ENCODE data around the gene PLEKHG4B. TPM values are rescaled to one million over a fixed set of nuclear protein-coding genes. Genes with fewer than 3 reads are reported as not detected.

PLEKHG4B gene
- total RNA-seq, 4 donors from 2014 or later: 5.5 to 10.9 (median 7.1) TPM

DNA sequence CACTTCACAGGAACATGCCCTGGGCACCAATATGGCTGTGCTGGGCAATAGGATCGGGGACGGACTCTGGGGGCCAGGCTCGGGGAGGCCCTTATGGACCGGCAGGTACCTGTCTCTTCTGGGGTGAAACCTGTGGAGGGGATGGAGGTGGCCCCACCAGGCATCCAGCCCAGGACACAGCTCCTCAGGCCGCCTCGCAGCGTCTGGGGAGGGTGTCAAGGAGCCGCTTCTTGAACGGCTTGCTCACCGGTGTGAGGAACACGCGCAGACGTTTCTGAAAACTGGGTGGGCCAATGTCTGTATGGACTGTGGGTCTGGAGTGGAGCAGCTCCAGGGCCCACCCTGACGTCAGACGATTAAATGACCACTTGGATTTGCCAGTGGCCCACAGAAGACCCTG lies 45.8 kb downstream of the PLEKHG4B start:
- no peaks in the 10 kb centered on the region for H3K9me3 ChIP-seq
- DNase-seq: no peak

DNA sequence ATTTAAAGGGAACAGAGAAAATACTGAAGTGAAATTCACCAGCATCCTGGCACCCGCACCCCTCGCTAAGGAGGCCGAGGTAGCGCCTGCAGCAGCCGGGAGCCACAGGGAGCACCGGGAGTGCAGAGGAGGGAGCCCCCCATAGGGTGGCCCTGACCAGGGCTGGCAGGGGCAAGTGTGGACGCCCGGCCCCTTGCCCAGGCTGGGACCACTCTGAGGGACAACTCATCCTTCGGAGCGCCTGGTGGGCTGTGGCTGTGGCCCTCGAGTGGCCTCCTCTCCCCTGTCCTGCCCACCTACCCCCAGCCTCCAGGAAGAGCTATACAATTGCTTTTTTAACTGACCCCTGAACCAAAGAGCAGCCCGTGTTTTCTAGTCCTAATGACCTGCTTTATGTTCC lies 47.0 kb downstream of the PLEKHG4B start:
- H3K9me3 ChIP-seq: no peaks in the 10 kb centered on the region
- H3K4me1 ChIP-seq: no peaks in the 10 kb centered on the region
- WGBS, 2 donors: 77 to 86% methylated on average over 8 to 12 of the region's 12 CpGs
- no peak for DNase-seq
- H3K36me3 ChIP-seq: no peaks in the 10 kb centered on the region
- H3K27me3 ChIP-seq: no peaks in the 10 kb centered on the region
- intact Hi-C loops (cut with DNase I): no loop called here
- no peak overlapping the region for H3K4me3 ChIP-seq (replicated peaks in 1 of 3)
- H3K27ac ChIP-seq: no peak overlapping the region
- no peak for TF ChIP-seq POLR2A (IDR thresholded peaks at IDR 0.05)
- TF ChIP-seq, protein P1, sequence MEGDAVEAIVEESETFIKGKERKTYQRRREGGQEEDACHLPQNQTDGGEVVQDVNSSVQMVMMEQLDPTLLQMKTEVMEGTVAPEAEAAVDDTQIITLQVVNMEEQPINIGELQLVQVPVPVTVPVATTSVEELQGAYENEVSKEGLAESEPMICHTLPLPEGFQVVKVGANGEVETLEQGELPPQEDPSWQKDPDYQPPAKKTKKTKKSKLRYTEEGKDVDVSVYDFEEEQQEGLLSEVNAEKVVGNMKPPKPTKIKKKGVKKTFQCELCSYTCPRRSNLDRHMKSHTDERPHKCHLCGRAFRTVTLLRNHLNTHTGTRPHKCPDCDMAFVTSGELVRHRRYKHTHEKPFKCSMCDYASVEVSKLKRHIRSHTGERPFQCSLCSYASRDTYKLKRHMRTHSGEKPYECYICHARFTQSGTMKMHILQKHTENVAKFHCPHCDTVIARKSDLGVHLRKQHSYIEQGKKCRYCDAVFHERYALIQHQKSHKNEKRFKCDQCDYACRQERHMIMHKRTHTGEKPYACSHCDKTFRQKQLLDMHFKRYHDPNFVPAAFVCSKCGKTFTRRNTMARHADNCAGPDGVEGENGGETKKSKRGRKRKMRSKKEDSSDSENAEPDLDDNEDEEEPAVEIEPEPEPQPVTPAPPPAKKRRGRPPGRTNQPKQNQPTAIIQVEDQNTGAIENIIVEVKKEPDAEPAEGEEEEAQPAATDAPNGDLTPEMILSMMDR (IDR thresholded peaks at IDR 0.05): no peak

More for the DNA sequence above, 45.8 kb downstream of the PLEKHG4B start:
- no peaks in the 10 kb centered on the region for H3K27me3 ChIP-seq
- WGBS, 2 donors: 92 to 94% methylated on average over 10 to 15 of the region's 15 CpGs
- H3K4me1 ChIP-seq: no peaks in the 10 kb centered on the region
- H3K36me3 ChIP-seq: no peaks in the 10 kb centered on the region
- intact Hi-C loops (cut with DNase I): no loop called here
- no peak overlapping the region for H3K27ac ChIP-seq
- no peak for TF ChIP-seq POLR2A (IDR thresholded peaks at IDR 0.05)
- TF ChIP-seq, protein P1 (IDR thresholded peaks at IDR 0.05): no peak
- H3K4me3 ChIP-seq (replicated peaks in 1 of 3): no peak overlapping the region

DNA sequence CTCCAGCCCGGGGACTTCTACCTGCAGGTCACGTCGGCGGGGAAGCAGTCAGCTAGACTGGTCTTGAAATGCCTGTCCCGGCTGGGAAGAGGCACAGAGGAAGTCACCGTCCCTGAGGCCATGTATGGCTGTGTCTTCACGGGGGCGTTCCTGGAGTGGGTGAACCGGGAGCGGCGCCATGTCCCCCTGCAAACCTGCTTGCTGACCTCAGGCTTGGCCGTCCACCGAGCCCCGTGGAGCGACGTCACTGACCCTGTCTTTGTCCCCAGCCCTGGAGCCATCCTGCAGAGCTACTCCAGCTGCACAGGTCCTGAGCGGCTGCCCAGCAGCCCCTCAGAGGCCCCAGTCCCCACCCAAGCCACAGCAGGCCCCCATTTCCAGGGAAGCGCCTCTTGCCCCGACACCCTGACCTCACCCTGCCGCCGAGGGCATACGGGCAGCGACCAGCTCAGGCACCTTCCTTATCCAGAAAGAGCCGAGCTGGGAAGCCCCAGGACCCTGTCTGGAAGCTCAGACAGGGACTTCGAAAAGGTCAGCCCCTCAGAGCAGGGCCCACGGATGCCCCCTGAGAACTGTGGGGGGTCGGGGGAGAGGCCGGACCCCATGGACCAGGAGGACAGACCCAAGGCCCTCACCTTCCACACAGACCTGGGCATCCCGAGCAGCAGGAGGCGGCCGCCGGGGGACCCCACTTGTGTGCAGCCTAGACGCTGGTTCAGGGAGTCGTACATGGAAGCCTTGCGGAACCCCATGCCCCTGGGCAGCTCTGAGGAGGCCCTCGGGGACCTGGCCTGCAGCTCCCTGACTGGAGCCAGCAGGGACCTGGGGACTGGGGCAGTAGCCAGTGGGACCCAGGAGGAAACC lies 47.8 kb downstream of the PLEKHG4B start:
- H3K27me3 ChIP-seq: no peaks in the 10 kb centered on the region
- no peaks in the 10 kb centered on the region for H3K4me1 ChIP-seq
- no peaks in the 10 kb centered on the region for H3K36me3 ChIP-seq
- no peak overlapping the region for H3K27ac ChIP-seq
- no peaks in the 10 kb centered on the region for H3K9me3 ChIP-seq
- TF ChIP-seq, protein P1 (IDR thresholded peaks at IDR 0.05): no peak
- TF ChIP-seq POLR2A (IDR thresholded peaks at IDR 0.05): no peak
- intact Hi-C loops (cut with DNase I): no loop called here
- DNase-seq: no peak
- WGBS, 2 donors: 80 to 91% methylated on average over 4 to 12 of the region's 36 CpGs
- H3K4me3 ChIP-seq (replicated peaks in 1 of 3): no peak overlapping the region

- intact Hi-C loops (cut with DNase I): no loop called here
- no peak overlapping the region for H3K4me3 ChIP-seq (replicated peaks in 1 of 3)
- WGBS, 2 donors: 88 to 95% methylated on average over 4 of the region's 7 CpGs
- no peaks in the 10 kb centered on the region for H3K36me3 ChIP-seq
- no peaks in the 10 kb centered on the region for H3K9me3 ChIP-seq
- no peak for DNase-seq
- TF ChIP-seq, protein P1 (IDR thresholded peaks at IDR 0.05): no peak
- TF ChIP-seq POLR2A (IDR thresholded peaks at IDR 0.05): no peak
- no peaks in the 10 kb centered on the region for H3K4me1 ChIP-seq
- H3K27me3 ChIP-seq: no peaks in the 10 kb centered on the region
- no peak overlapping the region for H3K27ac ChIP-seq
Measured at GRCh38 chr5:140443-140829, 48.5 kb downstream of the PLEKHG4B start.

- no peak for DNase-seq
- H3K27ac ChIP-seq: no peak overlapping the region
- whole genome bisulfite sequencing, 2 donors: 86 to 88% methylated on average over 13 of the region's 13 CpGs
- intact Hi-C loops (cut with DNase I): no loop called here
- TF ChIP-seq POLR2A (IDR thresholded peaks at IDR 0.05): no peak
- TF ChIP-seq, protein P1 (IDR thresholded peaks at IDR 0.05): no peak
- no peaks in the 10 kb centered on the region for H3K27me3 ChIP-seq
- no peaks in the 10 kb centered on the region for H3K36me3 ChIP-seq
- H3K4me3 ChIP-seq (replicated peaks in 1 of 3): no peak overlapping the region
- no peaks in the 10 kb centered on the region for H3K4me1 ChIP-seq
- H3K9me3 ChIP-seq: no peaks in the 10 kb centered on the region
Measured at GRCh38 chr5:141211-141610, 49.2 kb downstream of the PLEKHG4B start.

Data from thyroid gland (tissue), 4 donors.